Measurements from ENCODE around the gene TIGD3. TPM values are rescaled to one million over a fixed set of nuclear protein-coding genes. Genes with fewer than 3 reads are reported as not detected.

TIGD3 gene
- total and polyA plus RNA-seq, 7 donors = 0.14 to 0.96 (median 0.36) TPM; not detected in 2

DNA sequence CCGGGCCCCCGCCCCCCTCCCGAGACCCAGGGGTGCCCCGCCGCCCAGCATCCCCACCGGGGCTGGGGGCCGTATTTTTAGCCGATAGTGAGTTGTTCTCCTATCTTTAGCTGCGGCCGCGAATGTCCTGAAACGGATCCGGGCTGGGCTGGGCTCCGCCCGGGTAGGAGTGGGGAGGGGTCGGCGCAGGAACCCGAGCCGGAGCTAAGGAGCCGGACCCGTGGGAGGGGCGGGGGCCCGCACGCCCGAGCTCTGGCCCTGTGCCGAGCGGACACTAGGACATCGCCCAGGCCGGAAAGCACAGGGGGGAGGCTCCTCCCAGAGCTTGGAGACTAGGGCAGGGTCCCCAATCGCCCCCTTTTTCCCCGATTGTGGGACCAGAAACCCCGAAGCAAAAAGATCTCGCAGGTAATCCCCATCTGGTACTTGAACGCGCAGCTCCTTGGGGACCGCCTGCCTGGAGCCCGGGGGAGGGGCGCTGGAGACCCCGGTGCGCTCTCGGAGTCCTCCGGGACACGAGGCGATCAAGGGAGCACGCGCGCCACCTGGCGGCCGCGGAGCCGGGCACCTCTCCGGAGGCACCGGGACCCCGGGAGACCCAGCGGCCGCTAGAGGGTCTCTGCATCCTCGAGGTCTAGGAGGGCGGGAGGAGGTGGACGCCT is 39.2 kb upstream of the TIGD3 start:
- peak overlapping the region; percentile 78 to 94 (median 82) for H3K4me3 ChIP-seq
- H3K4me1 ChIP-seq = peaks cover 0 to 78% (median 63%) of the 10 kb centered on the region in 4 donors
- DNase-seq = peak; percentile 92
- intact Hi-C loops (cut with DNase I) = loop anchor here (1.0 kb wide), 1 partner anchor 40 kb away; no protein-coding TSS in a partner anchor
- TF ChIP-seq EP300 (IDR thresholded peaks at IDR 0.05) = no peak
- no peak for TF ChIP-seq POLR2A (IDR thresholded peaks at IDR 0.05)
- TF ChIP-seq CTCF (IDR thresholded peaks at IDR 0.05) = peak; percentile 95 to 99 (median 96)
- TF ChIP-seq POLR2AphosphoS5 (IDR thresholded peaks at IDR 0.05) = peak in 2 of 4 donors; percentile 4 to 29
- H3K9me3 ChIP-seq = no peaks in the 10 kb centered on the region
- H3K36me3 ChIP-seq = peaks cover 0 to 5% (median under 1%) of the 10 kb centered on the region in 4 donors
- peak overlapping the region; percentile 95 to 98 (median 98) for H3K27ac ChIP-seq
- 0 to 1% methylated on average over 59 of the region's 59 CpGs for WGBS, 2 donors
- H3K27me3 ChIP-seq = no peaks in the 10 kb centered on the region

- Histone ChIP-seq H3K27ac (peak overlapping the region; percentile 95 to 98 (median 98)), H3K4me1 (peaks cover 0 to 78% (median 61%) of the 10 kb centered on the region in 4 donors), H3K4me3 (peak overlapping the region; percentile 78 to 94 (median 82)), H3K9me3 (no peaks in the 10 kb centered on the region), H3K27me3 (no peaks in the 10 kb centered on the region), H3K36me3 (peaks cover 1 to 10% (median 4%) of the 10 kb centered on the region in 4 donors)
- 5 to 22% methylated on average over 8 of the region's 8 CpGs for WGBS, 2 donors
- TF ChIP-seq CTCF (IDR thresholded peaks at IDR 0.05) = peak in 1 of 4 experiments; percentile 39
- TF ChIP-seq POLR2A (IDR thresholded peaks at IDR 0.05) = no peak
- DNase-seq = no peak
- intact Hi-C loops (cut with DNase I) = loop anchor here (1.0 kb wide), 1 partner anchor 41 kb away; no protein-coding TSS in a partner anchor
Observed at GRCh38 chr11:65315866-65316226, 38.7 kb upstream of the TIGD3 start.

DNA sequence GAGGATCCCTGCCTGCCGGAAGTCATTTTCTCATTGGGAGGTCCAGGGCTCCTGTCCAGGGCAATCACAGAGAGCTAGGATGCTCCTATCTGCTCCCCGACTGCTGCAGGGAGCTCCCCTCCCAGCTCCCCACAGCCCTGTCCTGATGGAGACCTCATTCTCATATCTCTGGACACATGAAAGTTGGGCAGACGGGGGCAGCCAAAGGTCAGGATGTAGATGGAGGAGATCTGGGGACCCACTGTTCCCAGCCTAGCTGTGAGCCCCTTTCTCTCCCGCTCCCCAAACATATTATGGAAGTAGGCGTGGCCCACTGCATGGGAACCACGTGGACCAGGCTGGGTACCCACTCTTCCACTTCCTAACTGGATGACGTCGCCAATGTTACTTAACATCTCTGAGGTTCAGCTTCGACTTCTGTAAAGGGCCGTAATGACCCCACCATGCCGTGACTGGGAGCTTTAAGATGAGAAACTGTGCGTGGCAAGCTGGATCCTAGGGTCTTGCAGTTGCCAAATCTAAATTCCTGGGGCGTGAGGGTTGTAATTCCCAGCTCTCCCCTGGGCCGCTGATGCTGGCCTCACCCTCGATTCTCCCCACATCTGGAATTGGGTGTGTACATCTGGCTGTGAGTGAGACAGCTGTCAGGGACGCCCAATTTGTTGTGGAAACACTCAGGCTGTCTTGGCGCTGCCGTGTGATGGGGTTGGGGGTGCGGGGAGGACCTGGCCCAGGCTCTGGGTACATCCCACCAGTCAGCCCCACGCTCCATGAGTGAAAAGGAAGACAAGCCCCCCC is 38.1 kb upstream of the TIGD3 start:
- Histone ChIP-seq H3K4me3 (peak overlapping the region; percentile 78 to 94 (median 82)), H3K36me3 (peaks cover 7 to 16% (median 9%) of the 10 kb centered on the region in 4 donors), H3K27ac (peak overlapping the region; percentile 95 to 98 (median 98)), H3K9me3 (no peaks in the 10 kb centered on the region), H3K27me3 (no peaks in the 10 kb centered on the region), H3K4me1 (peaks cover 0 to 76% (median 61%) of the 10 kb centered on the region in 4 donors)
- peak; percentile 89 for DNase-seq
- WGBS, 2 donors = 23 to 55% methylated on average over 20 of the region's 20 CpGs
- TF ChIP-seq POLR2A (IDR thresholded peaks at IDR 0.05) = no peak
- peak in 3 of 4 donors; percentile 13 to 38 (median 22) for TF ChIP-seq POLR2AphosphoS5 (IDR thresholded peaks at IDR 0.05)
- intact Hi-C loops (cut with DNase I) = no loop called here

- H3K9me3 ChIP-seq = no peaks in the 10 kb centered on the region
- peak overlapping the region; percentile 95 to 98 (median 98) for H3K27ac ChIP-seq
- intact Hi-C loops (cut with DNase I) = no loop called here
- 11 to 48% methylated on average over 13 of the region's 13 CpGs for WGBS, 2 donors
- H3K27me3 ChIP-seq = no peaks in the 10 kb centered on the region
- peak; percentile 90 for DNase-seq
- peaks cover 14 to 24% (median 17%) of the 10 kb centered on the region in 4 donors for H3K36me3 ChIP-seq
- peak overlapping the region; percentile 11 to 94 (median 82) for H3K4me3 ChIP-seq
- no peak for TF ChIP-seq CTCF (IDR thresholded peaks at IDR 0.05)
- TF ChIP-seq EP300 (IDR thresholded peaks at IDR 0.05) = no peak
- TF ChIP-seq POLR2A (IDR thresholded peaks at IDR 0.05) = no peak
- TF ChIP-seq POLR2AphosphoS5 (IDR thresholded peaks at IDR 0.05) = peak in 1 of 4 donors; percentile 28
- H3K4me1 ChIP-seq = peaks cover 0 to 76% (median 63%) of the 10 kb centered on the region in 4 donors
Observed at GRCh38 chr11:65317025-65317786, 37.3 kb upstream of the TIGD3 start.
